Measurements from ENCODE around the gene CCDC57.

The CCDC57 gene

GRCh38 chr17:82097919-82098168 is 114.8 kb downstream of the CCDC57 start:
- H3K9ac ChIP-seq (ENCODE audit: low read depth, low read length): peak overlapping the region; percentile 79
- no peaks in the 10 kb centered on the region for H3K27me3 ChIP-seq (ENCODE audit: control insufficient read depth, insufficient read depth, low read length)
- no peaks in the 10 kb centered on the region for H3K4me1 ChIP-seq (ENCODE audit: control insufficient read depth, insufficient read depth, low read length)
- no peaks in the 10 kb centered on the region for H3K9me3 ChIP-seq (ENCODE audit: control insufficient read depth, insufficient read depth, low read length)
- H3K4me3 ChIP-seq (ENCODE audit: low read depth, low read length): peak overlapping the region; percentile 51
- peaks cover 31% of the 10 kb centered on the region for H3K36me3 ChIP-seq (ENCODE audit: control insufficient read depth, insufficient read depth, low read length)

GRCh38 chr17:82097184-82097918 is 115.3 kb downstream of the CCDC57 start:
- no peaks in the 10 kb centered on the region for H3K4me1 ChIP-seq (ENCODE audit: control insufficient read depth, insufficient read depth, low read length)
- H3K9me3 ChIP-seq (ENCODE audit: control insufficient read depth, insufficient read depth, low read length): no peaks in the 10 kb centered on the region
- peak overlapping the region; percentile 51 for H3K4me3 ChIP-seq (ENCODE audit: low read depth, low read length)
- H3K27me3 ChIP-seq (ENCODE audit: control insufficient read depth, insufficient read depth, low read length): no peaks in the 10 kb centered on the region
- H3K36me3 ChIP-seq (ENCODE audit: control insufficient read depth, insufficient read depth, low read length): peaks cover 35% of the 10 kb centered on the region
- H3K9ac ChIP-seq (ENCODE audit: low read depth, low read length): peak overlapping the region; percentile 79

- Histone ChIP-seq H3K36me3 (ENCODE audit: control insufficient read depth, insufficient read depth, low read length) (peaks cover 41% of the 10 kb centered on the region), H3K9me3 (ENCODE audit: control insufficient read depth, insufficient read depth, low read length) (no peaks in the 10 kb centered on the region), H3K4me1 (ENCODE audit: control insufficient read depth, insufficient read depth, low read length) (no peaks in the 10 kb centered on the region), H3K9ac (ENCODE audit: low read depth, low read length) (peak overlapping the region; percentile 79), H3K4me3 (ENCODE audit: low read depth, low read length) (peak overlapping the region; percentile 51), H3K27me3 (ENCODE audit: control insufficient read depth, insufficient read depth, low read length) (no peaks in the 10 kb centered on the region)
Observed at GRCh38 chr17:82096709-82097183, 115.9 kb downstream of the CCDC57 start.

- Histone ChIP-seq H3K36me3 (ENCODE audit: control insufficient read depth, insufficient read depth, low read length) (peaks cover 48% of the 10 kb centered on the region), H3K4me1 (ENCODE audit: control insufficient read depth, insufficient read depth, low read length) (no peaks in the 10 kb centered on the region), H3K9me3 (ENCODE audit: control insufficient read depth, insufficient read depth, low read length) (no peaks in the 10 kb centered on the region), H3K9ac (ENCODE audit: low read depth, low read length) (peak overlapping the region; percentile 49), H3K4me3 (ENCODE audit: low read depth, low read length) (no peak overlapping the region), H3K27me3 (ENCODE audit: control insufficient read depth, insufficient read depth, low read length) (no peaks in the 10 kb centered on the region)
Observed at GRCh38 chr17:82095777-82096708, 116.6 kb downstream of the CCDC57 start.

GRCh38 chr17:82094931-82095776 is 117.5 kb downstream of the CCDC57 start:
- H3K36me3 ChIP-seq (ENCODE audit: control insufficient read depth, insufficient read depth, low read length): peaks cover 57% of the 10 kb centered on the region
- H3K4me3 ChIP-seq (ENCODE audit: low read depth, low read length): no peak overlapping the region

GRCh38 chr17:82092995-82093751 is 119.5 kb downstream of the CCDC57 start:
- no peaks in the 10 kb centered on the region for H3K27me3 ChIP-seq (ENCODE audit: control insufficient read depth, insufficient read depth, low read length)
- H3K4me3 ChIP-seq (ENCODE audit: low read depth, low read length): no peak overlapping the region
- H3K9me3 ChIP-seq (ENCODE audit: control insufficient read depth, insufficient read depth, low read length): no peaks in the 10 kb centered on the region
- H3K9ac ChIP-seq (ENCODE audit: low read depth, low read length): no peak overlapping the region
- H3K36me3 ChIP-seq (ENCODE audit: control insufficient read depth, insufficient read depth, low read length): peaks cover 77% of the 10 kb centered on the region
- H3K4me1 ChIP-seq (ENCODE audit: control insufficient read depth, insufficient read depth, low read length): no peaks in the 10 kb centered on the region

More at GRCh38 chr17:82094931-82095776, 117.5 kb downstream of the CCDC57 start:
- H3K9me3 ChIP-seq (ENCODE audit: control insufficient read depth, insufficient read depth, low read length): no peaks in the 10 kb centered on the region
- H3K9ac ChIP-seq (ENCODE audit: low read depth, low read length): no peak overlapping the region
- no peaks in the 10 kb centered on the region for H3K4me1 ChIP-seq (ENCODE audit: control insufficient read depth, insufficient read depth, low read length)
- no peaks in the 10 kb centered on the region for H3K27me3 ChIP-seq (ENCODE audit: control insufficient read depth, insufficient read depth, low read length)

GRCh38 chr17:82092628-82092994 is 120.0 kb downstream of the CCDC57 start:
- Histone ChIP-seq H3K9me3 (ENCODE audit: control insufficient read depth, insufficient read depth, low read length) (no peaks in the 10 kb centered on the region), H3K4me1 (ENCODE audit: control insufficient read depth, insufficient read depth, low read length) (no peaks in the 10 kb centered on the region), H3K9ac (ENCODE audit: low read depth, low read length) (no peak overlapping the region)

GRCh38 chr17:82092094-82092586 is 120.5 kb downstream of the CCDC57 start:
- no peaks in the 10 kb centered on the region for H3K4me1 ChIP-seq (ENCODE audit: control insufficient read depth, insufficient read depth, low read length)
- no peak overlapping the region for H3K4me3 ChIP-seq (ENCODE audit: low read depth, low read length)
- H3K9ac ChIP-seq (ENCODE audit: low read depth, low read length): no peak overlapping the region
- no peaks in the 10 kb centered on the region for H3K27me3 ChIP-seq (ENCODE audit: control insufficient read depth, insufficient read depth, low read length)
- H3K9me3 ChIP-seq (ENCODE audit: control insufficient read depth, insufficient read depth, low read length): no peaks in the 10 kb centered on the region
- peaks cover 86% of the 10 kb centered on the region for H3K36me3 ChIP-seq (ENCODE audit: control insufficient read depth, insufficient read depth, low read length)

More at GRCh38 chr17:82092628-82092994, 120.0 kb downstream of the CCDC57 start:
- peaks cover 82% of the 10 kb centered on the region for H3K36me3 ChIP-seq (ENCODE audit: control insufficient read depth, insufficient read depth, low read length)
- no peaks in the 10 kb centered on the region for H3K27me3 ChIP-seq (ENCODE audit: control insufficient read depth, insufficient read depth, low read length)
- no peak overlapping the region for H3K4me3 ChIP-seq (ENCODE audit: low read depth, low read length)

GRCh38 chr17:82091264-82092066 is 121.2 kb downstream of the CCDC57 start:
- Histone ChIP-seq H3K9ac (ENCODE audit: low read depth, low read length) (no peak overlapping the region), H3K4me1 (ENCODE audit: control insufficient read depth, insufficient read depth, low read length) (no peaks in the 10 kb centered on the region), H3K4me3 (ENCODE audit: low read depth, low read length) (no peak overlapping the region), H3K9me3 (ENCODE audit: control insufficient read depth, insufficient read depth, low read length) (no peaks in the 10 kb centered on the region), H3K36me3 (ENCODE audit: control insufficient read depth, insufficient read depth, low read length) (peaks cover 92% of the 10 kb centered on the region), H3K27me3 (ENCODE audit: control insufficient read depth, insufficient read depth, low read length) (no peaks in the 10 kb centered on the region)

GRCh38 chr17:82090549-82091263 is 121.9 kb downstream of the CCDC57 start:
- no peaks in the 10 kb centered on the region for H3K4me1 ChIP-seq (ENCODE audit: control insufficient read depth, insufficient read depth, low read length)
- no peaks in the 10 kb centered on the region for H3K27me3 ChIP-seq (ENCODE audit: control insufficient read depth, insufficient read depth, low read length)
- no peak overlapping the region for H3K4me3 ChIP-seq (ENCODE audit: low read depth, low read length)
- no peak overlapping the region for H3K9ac ChIP-seq (ENCODE audit: low read depth, low read length)
- no peaks in the 10 kb centered on the region for H3K9me3 ChIP-seq (ENCODE audit: control insufficient read depth, insufficient read depth, low read length)
- H3K36me3 ChIP-seq (ENCODE audit: control insufficient read depth, insufficient read depth, low read length): peaks cover 93% of the 10 kb centered on the region
